Measurements from ENCODE around the gene LHX6. TPM values are rescaled to one million over a fixed set of nuclear protein-coding genes. Genes with fewer than 3 reads are reported as not detected.

The LHX6 gene
- total RNA-seq, 1 experiment from 2014 or later = 0.62 TPM

- TF ChIP-seq, protein P1, sequence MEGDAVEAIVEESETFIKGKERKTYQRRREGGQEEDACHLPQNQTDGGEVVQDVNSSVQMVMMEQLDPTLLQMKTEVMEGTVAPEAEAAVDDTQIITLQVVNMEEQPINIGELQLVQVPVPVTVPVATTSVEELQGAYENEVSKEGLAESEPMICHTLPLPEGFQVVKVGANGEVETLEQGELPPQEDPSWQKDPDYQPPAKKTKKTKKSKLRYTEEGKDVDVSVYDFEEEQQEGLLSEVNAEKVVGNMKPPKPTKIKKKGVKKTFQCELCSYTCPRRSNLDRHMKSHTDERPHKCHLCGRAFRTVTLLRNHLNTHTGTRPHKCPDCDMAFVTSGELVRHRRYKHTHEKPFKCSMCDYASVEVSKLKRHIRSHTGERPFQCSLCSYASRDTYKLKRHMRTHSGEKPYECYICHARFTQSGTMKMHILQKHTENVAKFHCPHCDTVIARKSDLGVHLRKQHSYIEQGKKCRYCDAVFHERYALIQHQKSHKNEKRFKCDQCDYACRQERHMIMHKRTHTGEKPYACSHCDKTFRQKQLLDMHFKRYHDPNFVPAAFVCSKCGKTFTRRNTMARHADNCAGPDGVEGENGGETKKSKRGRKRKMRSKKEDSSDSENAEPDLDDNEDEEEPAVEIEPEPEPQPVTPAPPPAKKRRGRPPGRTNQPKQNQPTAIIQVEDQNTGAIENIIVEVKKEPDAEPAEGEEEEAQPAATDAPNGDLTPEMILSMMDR (IDR thresholded peaks at IDR 0.05) = no peak
- TF ChIP-seq REST (IDR thresholded peaks at IDR 0.05; ENCODE audit: insufficient read depth in 1 of 2, low read depth in 2 of 2, low read length in 1 of 2) (no peak), TCF7L2 (IDR thresholded peaks at IDR 0.05; ENCODE audit: low read depth, low read length) (no peak), SIN3A (IDR thresholded peaks at IDR 0.05; ENCODE audit: borderline replicate concordance, insufficient read depth, low read depth, low read length) (no peak), POLR2AphosphoS5 (IDR thresholded peaks at IDR 0.05; ENCODE audit: low read depth, low read length) (no peak)
- ATAC-seq = no peak
- CTCF ChIA-PET = no interaction called here
- in situ Hi-C loops (cut with HindIII; ENCODE audit: low pct_unique_long_range_greater_than_20kb, low sequenced_read_pairs) (no loop called here), intact Hi-C loops (cut with micrococcal nuclease; ENCODE audit: unreplicated experiment) (no loop called here)
- H3K27me3 ChIP-seq (ENCODE audit: control insufficient read depth, insufficient read depth, low read length) = peaks cover 7% of the 10 kb centered on the region; the same call in 1 of the 2 replicates
- H3K4me1 ChIP-seq (ENCODE audit: control insufficient read depth, insufficient read depth, low read length) = no peaks in the 10 kb centered on the region
- BruUV-seq (replicated peaks) = no TSS peak
- no peaks in the 10 kb centered on the region for H3K9me3 ChIP-seq (ENCODE audit: control insufficient read depth, insufficient read depth, low read depth, low read length)
- DNase-seq (ENCODE audit: low read depth, low spot score) = no peak
- no peak overlapping the region for H3K4me3 ChIP-seq (ENCODE audit: low read depth in 2 of 2, low read length in 2 of 2)
- POLR2A ChIA-PET = no interaction called here
- H3K36me3 ChIP-seq (ENCODE audit: control insufficient read depth, insufficient read depth, low read length) = no peaks in the 10 kb centered on the region
- H3K27ac ChIP-seq (ENCODE audit: low read length) = no peak overlapping the region
Measured at GRCh38 chr9:122227575-122227900, 1.2 kb downstream of the LHX6 start.

DNA sequence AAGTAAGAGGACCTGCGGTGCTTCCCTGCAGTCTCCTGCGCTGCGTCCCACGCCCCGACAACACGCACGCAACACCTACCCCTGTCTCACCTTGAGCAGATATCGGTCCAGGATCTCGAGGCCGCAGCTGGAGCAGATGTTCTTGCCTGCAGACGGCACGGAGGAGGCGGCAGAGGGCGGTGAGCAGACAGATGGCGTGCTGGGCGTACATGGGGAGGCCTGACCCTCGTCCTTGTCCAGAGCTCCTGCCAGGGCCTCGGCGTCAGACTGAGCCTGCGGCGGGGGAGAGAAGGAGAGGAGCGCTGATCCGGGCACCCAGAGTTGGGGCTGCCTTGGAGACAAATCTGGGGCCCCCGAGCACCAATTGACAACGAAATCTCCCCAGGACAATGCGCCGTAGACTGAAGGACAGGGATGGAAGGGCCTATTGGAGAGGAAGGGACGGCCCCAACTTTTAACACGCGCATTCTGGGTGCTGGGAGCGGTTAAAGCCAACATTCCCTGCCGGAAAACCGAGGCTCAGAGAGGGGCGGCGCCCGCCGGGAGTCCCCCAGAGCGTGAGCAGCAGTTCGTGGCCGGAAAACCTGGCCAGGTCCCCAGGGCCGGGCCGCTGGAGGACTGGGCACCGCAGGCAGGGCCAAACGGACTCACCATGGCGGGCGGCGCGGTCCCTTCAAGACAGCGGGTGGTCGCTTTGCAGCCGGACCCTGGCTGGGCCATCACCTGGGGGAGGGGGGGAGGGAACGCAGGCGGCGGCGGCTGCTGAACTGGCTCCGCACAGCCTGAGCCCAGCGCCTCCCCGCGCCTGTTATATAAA is 1.8 kb downstream of the LHX6 start:
- ChIA-PET CTCF (no interaction called here), POLR2A (no interaction called here)
- no peaks in the 10 kb centered on the region for H3K9me3 ChIP-seq (ENCODE audit: control insufficient read depth, insufficient read depth, low read depth, low read length)
- TF ChIP-seq TCF7L2 (IDR thresholded peaks at IDR 0.05; ENCODE audit: low read depth, low read length) = no peak
- no peak for TF ChIP-seq REST (IDR thresholded peaks at IDR 0.05; ENCODE audit: insufficient read depth in 1 of 2, low read depth in 2 of 2, low read length in 1 of 2)
- TF ChIP-seq SIN3A (IDR thresholded peaks at IDR 0.05; ENCODE audit: borderline replicate concordance, insufficient read depth, low read depth, low read length) = no peak
- TF ChIP-seq, protein P1 (IDR thresholded peaks at IDR 0.05) = no peak
- TF ChIP-seq POLR2AphosphoS5 (IDR thresholded peaks at IDR 0.05; ENCODE audit: low read depth, low read length) = no peak
- in situ Hi-C loops (cut with HindIII; ENCODE audit: low pct_unique_long_range_greater_than_20kb, low sequenced_read_pairs) (no loop called here), intact Hi-C loops (cut with micrococcal nuclease; ENCODE audit: unreplicated experiment) (no loop called here)
- BruUV-seq (replicated peaks) = no TSS peak
- no peaks in the 10 kb centered on the region for H3K4me1 ChIP-seq (ENCODE audit: control insufficient read depth, insufficient read depth, low read length)
- no peaks in the 10 kb centered on the region for H3K36me3 ChIP-seq (ENCODE audit: control insufficient read depth, insufficient read depth, low read length)
- peaks cover 7% of the 10 kb centered on the region; the same call in 1 of the 2 replicates for H3K27me3 ChIP-seq (ENCODE audit: control insufficient read depth, insufficient read depth, low read length)
- H3K27ac ChIP-seq (ENCODE audit: low read length) = no peak overlapping the region
- ATAC-seq (no peak), DNase-seq (ENCODE audit: low read depth, low spot score) (no peak)
- H3K4me3 ChIP-seq (ENCODE audit: low read depth in 2 of 2, low read length in 2 of 2) = no peak overlapping the region

All from Panc1 (cell line).